GM19099 (cell line): ENCODE results near the gene MYO3A.

Source experiments
- POLR2A ChIP-seq: IDR thresholded peaks from 3 replicates; pipeline ENCODE4 v1.6.1; 2011; ENCODE audit warnings: low read depth; ENCODE audit not compliant: insufficient read length; ENCODE audit errors: extremely low read depth

The MYO3A gene

GRCh38 chr10:25952857-25953256 is 18.8 kb downstream of the MYO3A start:
- no peak for TF ChIP-seq POLR2A

GRCh38 chr10:25954851-25955250 is 20.8 kb downstream of the MYO3A start:
- no peak for TF ChIP-seq POLR2A

DNA sequence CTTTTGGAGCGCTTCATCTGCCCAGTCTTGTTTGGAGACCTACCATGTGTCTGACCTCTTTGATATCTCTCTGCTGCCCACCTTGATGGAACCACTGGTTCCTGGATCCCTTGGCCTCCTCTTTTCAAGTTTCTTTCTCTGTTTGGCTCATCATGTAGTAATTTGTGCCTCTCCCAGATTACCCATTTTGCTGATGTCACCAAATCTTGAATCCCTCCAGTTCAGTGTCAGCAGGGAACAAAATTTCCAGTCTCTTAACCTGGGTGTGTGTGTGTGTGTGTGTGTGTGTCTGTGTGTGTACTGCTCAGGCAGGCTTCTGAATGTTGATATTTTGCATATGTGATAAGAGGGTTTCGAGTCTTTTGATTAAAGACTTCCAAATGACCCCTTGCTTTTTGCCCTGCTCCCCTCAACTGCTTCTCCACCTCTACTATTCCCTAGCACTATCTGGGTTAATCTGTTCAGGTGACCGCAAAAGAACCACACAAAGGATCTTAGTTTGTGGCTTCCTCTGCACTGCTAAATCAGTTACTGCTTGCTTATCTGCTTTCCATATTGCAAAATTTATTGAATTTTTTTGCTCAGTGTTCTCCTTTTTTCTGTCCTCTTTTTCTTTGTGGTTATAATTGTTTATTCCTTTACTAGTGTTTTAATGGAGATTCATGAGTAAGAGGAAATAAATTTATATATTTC is 25.7 kb downstream of the MYO3A start:
- TF ChIP-seq POLR2A, result no peak

GRCh38 chr10:25965584-25965983 is 31.6 kb downstream of the MYO3A start:
- TF ChIP-seq POLR2A, result no peak

- no peak for TF ChIP-seq POLR2A
Observed at GRCh38 chr10:25966844-25967243, 32.8 kb downstream of the MYO3A start.

- no peak for TF ChIP-seq POLR2A
Observed at GRCh38 chr10:25972631-25973030, 38.6 kb downstream of the MYO3A start.

- TF ChIP-seq POLR2A, result no peak
Observed at GRCh38 chr10:25974897-25975459, 40.9 kb downstream of the MYO3A start.

DNA sequence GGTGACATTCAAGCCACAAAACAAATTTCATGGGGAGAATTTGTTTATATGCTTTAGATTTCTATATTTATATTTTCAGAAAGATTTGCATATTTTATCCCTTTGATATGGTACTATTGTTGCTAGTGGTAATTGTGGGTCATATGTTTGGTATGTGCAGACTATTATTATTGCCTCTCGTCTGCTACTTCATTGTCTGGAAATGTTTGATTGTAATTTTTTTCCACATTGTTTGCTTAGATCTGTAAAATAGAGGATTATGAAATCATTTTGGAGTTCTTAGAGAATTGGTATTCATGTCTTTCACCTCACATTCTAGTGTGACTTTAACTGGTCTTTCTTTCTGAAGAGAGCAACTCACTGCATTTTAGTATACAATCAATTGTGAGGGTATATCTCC is 44.7 kb downstream of the MYO3A start:
- no peak for TF ChIP-seq POLR2A

- TF ChIP-seq POLR2A, result no peak
Observed at GRCh38 chr10:25982107-25982506, 48.1 kb downstream of the MYO3A start.

- no peak for TF ChIP-seq POLR2A
Observed at GRCh38 chr10:25988583-25988982, 54.6 kb downstream of the MYO3A start.

- TF ChIP-seq POLR2A, result no peak
Observed at GRCh38 chr10:25989951-25990350, 55.9 kb downstream of the MYO3A start.

- TF ChIP-seq POLR2A, result no peak
Observed at GRCh38 chr10:25999295-25999981, 65.4 kb downstream of the MYO3A start.

- TF ChIP-seq POLR2A, result no peak
Observed at GRCh38 chr10:26000971-26001370, 66.9 kb downstream of the MYO3A start.

DNA sequence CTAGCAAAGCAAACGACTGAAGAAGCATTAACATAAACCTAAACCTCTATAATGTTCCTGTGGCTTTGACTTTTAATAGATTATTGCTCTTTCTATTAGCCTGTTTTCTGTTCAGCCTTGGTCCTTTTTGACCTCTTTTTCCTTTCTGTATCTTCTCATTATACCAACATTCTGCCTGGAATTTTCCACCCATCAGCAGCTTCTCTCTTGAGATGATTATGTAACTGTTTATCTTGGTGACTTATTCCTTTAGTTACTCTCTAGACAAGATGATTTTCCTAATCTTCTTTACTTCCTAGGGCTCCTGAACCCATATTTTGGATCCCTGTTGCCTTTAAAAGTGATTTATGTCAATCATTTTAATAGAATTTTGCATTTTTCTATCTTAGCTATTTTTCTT is 81.1 kb downstream of the MYO3A start:
- TF ChIP-seq POLR2A, result no peak

DNA sequence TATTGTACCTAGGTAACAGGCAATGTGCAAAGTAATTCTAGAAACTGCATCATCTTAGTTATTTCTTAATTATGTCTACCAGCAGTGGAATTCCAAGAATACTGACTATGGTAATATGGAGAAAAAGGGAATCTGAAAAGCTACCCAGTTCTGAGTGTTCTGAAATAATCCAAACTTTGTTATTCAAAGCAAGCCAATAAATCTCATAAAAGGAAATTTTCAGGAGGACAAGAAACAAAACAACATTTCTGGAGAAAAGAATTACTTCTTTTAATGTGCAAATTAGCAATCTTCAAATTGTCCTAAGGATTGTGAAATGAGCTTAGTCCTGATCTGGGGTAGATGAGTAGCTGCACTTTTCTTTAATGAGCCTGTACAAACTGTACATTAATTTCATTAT is 88.8 kb downstream of the MYO3A start:
- TF ChIP-seq POLR2A, result no peak

- TF ChIP-seq POLR2A, result no peak
Observed at GRCh38 chr10:26024303-26024702, 90.3 kb downstream of the MYO3A start.
